Putamen (tissue), 1 donor: ENCODE results near the gene TRIM54.

Experiments used
- DNase-seq: peaks from one replicate; pipeline ENCODE4 v3.0.0-alpha.2; 2016; ENCODE audit warnings: low spot score

Gene TRIM54

GRCh38 chr2:27281855-27282559 lies at the start of gene TRIM54:
TSS of gene TRIM54 (plus strand) at chr2:27282429. CDS start at chr2:27282732, 303 bp downstream.
- DNase-seq: no peak

DNA sequence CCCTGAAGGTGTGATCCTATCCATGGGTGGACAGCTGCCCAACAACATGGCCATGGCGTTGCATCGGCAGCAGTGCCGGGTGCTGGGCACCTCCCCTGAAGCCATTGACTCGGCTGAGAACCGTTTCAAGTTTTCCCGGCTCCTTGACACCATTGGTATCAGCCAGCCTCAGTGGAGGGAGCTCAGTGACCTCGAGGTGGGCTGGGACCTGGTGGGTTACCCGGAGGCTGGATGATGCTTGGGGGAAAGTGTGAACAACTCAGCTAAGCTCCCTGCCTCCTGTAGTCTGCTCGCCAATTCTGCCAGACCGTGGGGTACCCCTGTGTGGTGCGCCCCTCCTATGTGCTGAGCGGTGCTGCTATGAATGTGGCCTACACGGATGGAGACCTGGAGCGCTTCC lies 48.9 kb upstream of the TRIM54 start:
- DNase-seq: no peak

DNA sequence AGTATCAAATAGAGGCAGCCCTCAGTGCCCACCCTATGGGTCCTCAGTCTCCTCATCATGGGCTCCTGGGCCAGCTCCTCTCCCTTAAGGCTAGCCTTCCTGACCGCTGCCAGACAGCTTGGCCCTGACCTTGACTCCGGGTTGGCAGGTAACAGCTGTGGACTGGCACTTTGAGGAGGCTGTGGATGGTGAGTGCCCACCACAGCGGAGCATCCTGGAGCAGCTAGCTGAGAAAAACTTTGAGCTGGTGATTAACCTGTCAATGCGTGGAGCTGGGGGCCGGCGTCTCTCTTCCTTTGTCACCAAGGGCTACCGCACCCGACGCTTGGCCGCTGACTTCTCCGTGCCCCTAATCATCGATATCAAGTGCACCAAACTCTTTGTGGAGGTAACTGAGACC lies 46.1 kb upstream of the TRIM54 start:
- DNase-seq: no peak

DNA sequence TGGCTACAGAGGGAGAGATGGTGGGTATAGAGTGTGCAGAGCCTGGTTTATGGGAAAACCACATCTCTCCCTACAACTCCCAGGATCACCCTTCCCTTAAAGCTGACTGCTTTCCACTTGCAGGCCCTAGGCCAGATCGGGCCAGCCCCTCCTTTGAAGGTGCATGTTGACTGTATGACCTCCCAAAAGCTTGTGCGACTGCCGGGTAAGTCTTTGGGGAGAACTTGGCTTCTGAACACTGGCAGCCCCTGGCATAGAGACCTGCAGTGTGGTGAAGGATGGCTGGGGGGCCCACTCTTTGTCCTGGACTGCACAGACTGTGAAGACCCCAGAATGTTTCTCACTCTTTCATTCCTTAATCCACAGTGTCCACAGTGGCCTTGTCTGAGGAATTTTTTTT lies 45.6 kb upstream of the TRIM54 start:
- no peak for DNase-seq

GRCh38 chr2:27237341-27237945 lies 44.8 kb upstream of the TRIM54 start:
- no peak for DNase-seq

DNA sequence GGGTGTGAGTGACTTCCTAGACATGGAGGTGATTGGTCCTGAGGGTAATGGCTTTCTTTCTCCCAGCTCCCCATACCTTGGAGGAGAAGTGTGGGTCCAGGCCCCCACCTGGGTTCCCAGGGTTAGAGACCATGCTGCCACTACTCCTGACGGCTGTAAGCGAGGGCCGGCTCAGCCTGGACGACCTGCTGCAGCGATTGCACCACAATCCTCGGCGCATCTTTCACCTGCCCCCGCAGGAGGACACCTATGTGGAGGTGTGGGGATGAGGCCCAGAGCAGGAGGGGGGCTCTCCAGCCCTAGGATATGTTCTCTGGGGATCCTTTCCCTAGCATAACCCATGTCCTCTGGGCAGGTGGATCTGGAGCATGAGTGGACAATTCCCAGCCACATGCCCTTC lies 43.3 kb upstream of the TRIM54 start:
- DNase-seq: no peak

- DNase-seq: no peak
Observed at GRCh38 chr2:27240406-27240805, 41.8 kb upstream of the TRIM54 start.

GRCh38 chr2:27241761-27242613 lies 40.2 kb upstream of the TRIM54 start:
- no peak for DNase-seq

DNA sequence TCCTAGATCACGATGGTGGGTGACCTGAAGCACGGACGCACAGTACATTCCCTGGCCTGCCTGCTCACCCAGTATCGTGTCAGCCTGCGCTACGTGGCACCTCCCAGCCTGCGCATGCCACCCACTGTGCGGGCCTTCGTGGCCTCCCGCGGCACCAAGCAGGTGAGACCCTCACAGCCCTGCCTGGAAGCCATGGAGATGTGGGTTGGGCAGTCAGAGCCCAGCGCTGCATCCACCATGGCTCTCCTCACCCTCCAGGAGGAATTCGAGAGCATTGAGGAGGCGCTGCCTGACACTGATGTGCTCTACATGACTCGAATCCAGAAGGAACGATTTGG lies 39.6 kb upstream of the TRIM54 start:
- no peak for DNase-seq

GRCh38 chr2:27243391-27244130 lies 38.7 kb upstream of the TRIM54 start:
- no peak for DNase-seq

DNA sequence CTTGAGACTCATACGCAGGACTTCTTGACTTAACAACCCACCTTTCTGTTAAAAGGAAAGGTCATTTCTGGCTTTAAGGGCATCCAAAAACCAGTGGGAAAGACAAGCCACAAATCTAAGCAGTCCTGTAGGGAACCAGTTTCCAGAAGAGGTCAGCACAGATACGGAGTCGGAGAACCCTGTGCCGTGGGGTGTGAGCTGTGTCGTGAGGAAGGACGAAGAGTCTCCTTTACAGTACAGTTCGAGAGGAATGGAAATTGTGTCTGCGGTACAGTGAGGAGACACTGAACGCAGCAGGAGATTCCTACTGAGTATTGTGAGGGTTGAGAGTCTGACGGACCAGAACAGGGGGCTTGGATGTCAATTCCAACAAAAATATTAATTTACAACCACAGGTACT lies 37.1 kb upstream of the TRIM54 start:
- no peak for DNase-seq

DNA sequence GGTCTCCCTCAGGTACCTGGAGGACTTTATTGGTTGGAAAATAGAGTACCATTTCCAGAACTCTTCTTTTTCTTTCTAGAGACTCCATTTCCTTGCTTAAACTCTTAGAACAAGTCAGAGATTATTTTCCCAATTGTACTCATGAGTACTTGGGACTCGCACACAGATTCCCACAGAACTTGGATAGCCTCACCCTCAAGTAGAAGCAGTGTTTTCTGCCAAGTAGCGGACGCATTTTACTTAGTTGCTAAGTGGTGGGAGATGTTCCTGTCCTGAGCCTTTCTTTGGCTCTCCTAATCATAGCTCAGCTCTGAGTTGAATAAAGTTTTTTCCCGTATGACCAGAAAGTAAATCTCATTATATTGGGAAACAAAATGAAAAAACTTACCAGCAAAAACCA lies 36.6 kb upstream of the TRIM54 start:
- no peak for DNase-seq

DNA sequence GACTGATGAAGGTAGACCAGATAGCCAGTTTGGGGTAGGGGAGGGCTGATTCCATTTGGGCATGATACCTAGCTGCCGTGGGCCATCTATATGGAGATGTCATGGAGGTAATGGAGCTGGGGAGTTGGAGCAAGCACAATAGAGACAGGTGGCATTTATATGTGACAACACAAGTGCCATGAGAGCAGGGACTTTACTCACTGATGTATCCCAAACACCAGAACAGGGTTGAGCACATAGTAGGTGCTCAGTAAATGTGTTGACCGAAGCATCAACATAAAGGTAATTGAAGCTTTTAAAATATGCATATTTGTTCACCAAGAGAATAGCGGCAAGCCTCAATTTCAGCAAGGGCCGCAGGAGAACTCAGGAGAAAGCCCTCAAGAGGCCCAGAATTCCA lies 34.3 kb upstream of the TRIM54 start:
- no peak for DNase-seq

DNA sequence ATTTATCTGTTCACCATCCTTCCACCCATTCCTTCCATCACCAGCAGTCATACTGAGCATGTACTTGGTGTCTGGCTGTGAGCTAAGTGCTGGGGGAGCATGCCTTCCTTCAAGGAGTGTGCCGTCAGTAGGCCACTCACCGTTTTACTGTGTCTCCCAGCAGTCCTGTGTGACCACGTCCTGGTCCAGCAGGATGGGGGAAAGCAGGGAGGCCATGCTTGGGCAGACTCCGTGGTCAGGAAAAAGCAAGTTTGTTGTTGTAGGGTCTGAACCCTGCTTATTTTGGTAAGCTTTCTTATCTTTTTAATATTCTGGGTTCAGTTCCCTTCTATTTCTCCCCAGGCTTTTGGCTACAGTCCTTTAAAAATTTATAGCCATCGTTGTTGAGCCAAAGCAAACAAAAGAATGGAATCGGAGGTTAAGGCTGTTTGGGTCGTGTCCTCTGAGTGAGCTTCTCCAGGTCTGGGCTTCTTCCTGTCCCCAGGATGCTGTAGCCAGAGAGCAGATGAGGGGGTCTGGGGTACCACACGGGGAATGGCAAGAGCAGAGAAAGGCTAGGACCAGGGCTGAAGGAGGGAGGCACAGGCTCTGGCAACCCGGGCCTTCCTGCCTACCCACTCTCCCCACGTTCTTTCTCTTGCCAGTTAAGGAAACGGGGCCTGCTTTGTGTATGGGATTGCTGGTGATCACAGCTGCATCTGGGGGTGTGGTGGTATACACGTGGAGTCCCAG lies 32.9 kb upstream of the TRIM54 start:
- no peak for DNase-seq

DNA sequence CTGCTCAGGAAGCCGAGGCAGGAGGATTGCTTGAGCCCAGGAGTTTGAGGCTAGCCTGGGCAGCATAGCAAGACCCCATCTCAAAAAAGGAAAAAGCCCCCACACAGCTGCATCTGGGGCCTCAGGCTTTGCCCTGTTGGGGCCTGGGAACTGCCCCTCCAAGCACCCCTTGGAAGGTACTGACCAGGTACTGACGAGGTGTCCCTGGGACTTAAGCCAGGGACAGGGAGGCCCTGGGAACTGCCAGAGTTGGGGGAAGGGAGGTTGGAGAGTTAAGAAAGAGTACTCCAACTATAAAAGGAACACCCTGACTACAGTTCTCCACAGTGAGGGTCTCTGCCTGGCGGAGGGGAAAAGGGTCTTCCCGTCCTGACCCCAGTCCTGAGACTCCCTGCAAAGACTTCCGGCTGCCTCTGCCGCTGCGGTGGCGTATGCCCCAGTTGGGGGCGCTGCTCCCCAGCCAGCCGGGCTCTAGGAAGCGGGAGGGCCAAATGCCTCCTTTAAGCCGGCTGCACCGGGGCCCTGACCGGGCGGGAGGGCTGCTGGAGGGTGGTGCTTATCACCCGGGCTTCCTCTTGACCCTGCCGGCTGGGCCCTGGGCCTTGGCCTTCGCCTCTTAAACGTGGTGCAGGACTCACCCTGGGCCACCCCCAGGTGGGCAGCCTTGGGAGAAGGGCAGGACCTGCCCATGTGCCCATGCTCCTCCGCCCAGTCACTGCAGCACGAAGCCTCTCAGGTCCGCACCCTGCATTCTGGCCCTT lies 32.2 kb upstream of the TRIM54 start:
- DNase-seq: no peak

DNA sequence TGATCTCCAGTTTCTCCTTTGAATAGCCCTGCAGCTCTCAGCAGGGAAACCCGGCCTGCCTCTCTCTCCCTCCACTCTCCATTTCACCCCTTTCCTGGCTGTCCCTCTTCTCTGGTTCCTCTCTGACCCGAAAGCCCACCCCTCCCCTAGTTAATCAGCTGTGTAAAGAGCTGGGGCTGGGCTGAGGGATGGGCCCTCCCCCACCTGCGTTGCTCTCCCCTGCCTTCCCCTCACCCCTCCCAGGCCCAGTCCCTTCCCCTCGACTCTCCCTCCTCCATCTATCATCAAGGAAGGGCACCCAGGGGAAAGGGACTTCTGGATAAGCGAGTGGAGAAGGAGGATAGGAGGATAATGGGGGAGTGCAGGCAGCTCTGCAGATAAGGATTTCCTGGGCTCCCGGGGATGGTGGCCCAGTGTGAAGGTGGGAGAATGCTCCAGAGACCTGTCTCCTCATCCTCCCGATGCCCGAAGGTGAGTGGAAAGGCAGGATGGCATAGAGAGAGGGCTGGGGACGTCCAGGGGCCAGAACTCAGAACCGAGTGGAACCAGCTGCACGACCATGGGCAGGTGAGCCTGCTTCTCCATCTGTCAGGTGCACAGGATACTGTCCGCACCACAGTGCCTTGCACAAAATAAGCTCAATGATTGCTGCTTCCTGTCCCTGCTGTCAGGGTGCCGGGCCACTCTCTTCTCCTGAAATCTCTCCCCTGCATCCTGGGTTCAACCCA lies 31.4 kb upstream of the TRIM54 start:
- no peak for DNase-seq

DNA sequence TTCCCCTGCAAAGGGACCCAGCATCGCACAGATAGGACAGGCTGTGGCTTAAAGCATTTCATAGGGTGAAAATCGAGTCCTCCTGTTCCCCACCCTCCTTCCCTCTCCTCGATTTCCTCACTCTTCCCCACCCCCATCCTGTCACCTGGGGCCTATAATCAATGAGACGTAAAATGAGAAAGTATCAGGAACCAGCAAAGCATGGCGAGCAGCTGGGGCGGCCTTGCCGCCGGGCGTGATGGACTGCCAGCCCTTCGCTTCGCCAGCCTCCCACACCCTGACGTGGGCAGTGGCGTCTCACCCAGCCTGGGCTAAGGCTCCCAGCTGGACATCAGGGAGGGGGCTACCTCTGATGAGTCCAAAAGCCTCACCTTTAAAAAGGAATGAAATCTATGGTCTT lies 30.5 kb upstream of the TRIM54 start:
- DNase-seq: no peak

DNA sequence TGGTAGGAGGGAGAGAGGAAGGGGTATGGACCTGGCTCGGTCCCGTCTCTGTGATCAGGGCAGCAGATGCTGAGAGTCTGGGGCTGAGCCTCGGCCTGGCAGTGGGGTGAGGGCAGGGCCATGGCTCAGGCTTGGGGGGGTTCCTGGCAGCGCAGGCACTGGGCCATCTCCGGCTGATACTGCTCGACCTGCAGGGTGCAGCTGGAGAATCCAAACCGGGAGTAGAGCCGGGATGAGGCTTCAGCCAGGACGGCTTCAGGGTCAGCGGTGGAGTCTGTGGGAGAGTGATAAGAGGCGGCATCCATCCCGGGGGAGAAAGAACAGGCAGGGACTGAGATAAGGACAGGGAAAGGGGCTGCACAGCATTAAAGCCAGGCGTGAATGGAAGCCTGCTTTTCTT lies 27.0 kb upstream of the TRIM54 start:
- no peak for DNase-seq

GRCh38 chr2:27255660-27256059 lies 26.6 kb upstream of the TRIM54 start:
- DNase-seq: no peak

DNA sequence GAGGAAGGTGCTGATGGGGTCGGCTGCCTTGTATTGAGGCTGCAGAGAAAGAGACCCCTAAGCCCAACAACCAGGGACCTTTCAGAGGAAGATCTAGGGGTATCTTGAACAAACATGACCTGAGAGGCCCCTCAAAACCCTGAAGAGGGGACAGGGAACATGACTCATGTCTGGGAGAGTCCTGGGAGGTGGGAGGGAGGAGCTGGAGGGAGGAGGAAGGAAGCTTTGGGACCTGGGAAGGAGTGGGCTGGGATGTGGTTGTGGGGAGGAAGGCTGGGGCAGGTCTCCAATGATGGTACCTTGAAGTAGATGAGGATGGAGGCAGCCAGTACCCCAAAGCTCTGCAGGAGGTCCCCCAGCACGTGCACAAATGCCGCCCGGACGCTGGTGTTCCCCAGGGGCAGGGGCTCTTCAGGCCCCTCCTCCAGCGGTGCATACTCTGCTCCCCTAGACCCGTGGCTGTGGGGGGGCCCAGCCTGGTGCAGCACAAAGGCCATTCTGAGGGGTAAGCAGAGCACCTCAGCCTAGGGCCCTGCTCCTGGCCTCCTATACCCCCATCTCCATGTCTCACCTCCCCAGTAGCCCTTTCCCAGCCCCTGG lies 25.3 kb upstream of the TRIM54 start:
- no peak for DNase-seq
